HepG2 (cell line): ENCODE measurements around the gene TBC1D21. TPM values are rescaled to one million over a fixed set of nuclear protein-coding genes. Genes with fewer than 3 reads are reported as not detected.

Experiments
- ATAC-seq: fragments of 200-7000 bp; cut with Tn5 transposase; 3 replicates; pipeline ENCODE4 v1.9.1; 2020; ENCODE audit warnings: mild to moderate bottlenecking, moderate library complexity
- BruUV-seq: library from RNA; stranded (reverse); fragments of 400-500 nt; replicated peaks from 2 replicates; lab custom pipeline; 2021; lab: Mats Ljungman, UMichigan
- CTCF ChIA-PET: fragments of 300-600 bp; formaldehyde crosslinking; extraction: SDS; loops from one replicate; lab custom pipeline; 2021; ENCODE audit warnings: low total read pairs, inconsistent platforms, low intra/inter-chr PET ratio; lab: Yijun Ruan, JAX
- POLR2A ChIA-PET: fragments of 350-600 bp; sonication (Branson Sonifier 250); formaldehyde crosslinking; loops from one replicate; lab custom pipeline; 2020; ENCODE audit warnings: antibody characterized with exemption, inconsistent platforms; lab: Yijun Ruan, JAX
- DNase-seq: peaks from one replicate; pipeline ENCODE4 v3.0.0-alpha.2; 2015; ENCODE audit warnings: low spot score
- FAIRE-seq: peaks from 3 replicates; lab custom pipeline; 2011; peaks lifted over from hg19 to GRCh38; lab: Jason Lieb, UNC
- H2AFZ ChIP-seq: one replicate; pipeline ENCODE4 v1.6.1; 2011; ENCODE audit warnings: low read length, inconsistent platforms
- H3K27ac ChIP-seq: fragments of 300-600 bp; 3 replicates; pipeline ENCODE4 v1.8.0; 2011; ENCODE audit warnings: mixed run types, mild to moderate bottlenecking, mixed read lengths, low read length, inconsistent platforms; ENCODE audit not compliant: insufficient read depth; ENCODE audit errors: extremely low read length
- H3K27me3 ChIP-seq, 2 experiments: fragments of 200-600 bp in 1 of 2; 2 replicates in 1 of 2; 3 replicates in 1 of 2; pipeline versions ENCODE4 v1.6.0 to v1.8.0; 2011; ENCODE audit warnings: low read length in 2 of 2, mild to moderate bottlenecking in 2 of 2, moderate library complexity in 2 of 2, inconsistent platforms in 1 of 2; ENCODE audit not compliant: insufficient read depth in 2 of 2, control insufficient read depth in 1 of 2
- H3K36me3 ChIP-seq, 2 experiments: fragments of 200-600 bp in 1 of 2; replicated peaks in 1 of 2; 2 replicates in 1 of 2; 3 replicates in 1 of 2; pipeline versions ENCODE4 v1.5.1 to v1.8.0; 2011; ENCODE audit warnings: low read length in 2 of 2, inconsistent platforms in 1 of 2; ENCODE audit not compliant: insufficient read depth in 2 of 2, control insufficient read depth in 1 of 2
- H3K4me1 ChIP-seq: 2 replicates; pipeline ENCODE4 v1.5.1; 2012; ENCODE audit warnings: low read length, inconsistent platforms; ENCODE audit not compliant: insufficient read depth
- H3K4me2 ChIP-seq: 2 replicates; pipeline ENCODE4 v1.6.0; 2011; ENCODE audit warnings: low read depth, low read length, inconsistent platforms
- H3K4me3 ChIP-seq, 3 experiments: fragments of 200-600 bp in 1 of 3; sonication (generic), shearing (Covaris generic) in 1 of 3; replicated peaks in 1 of 3; 2 replicates each; pipeline ENCODE4 v1.5.1; 2011 to 2016; ENCODE audit warnings: low read length in 3 of 3, inconsistent platforms in 2 of 3, low read depth in 2 of 3, mild to moderate bottlenecking in 2 of 3, control low read depth in 1 of 3, mixed read lengths in 1 of 3; ENCODE audit not compliant: insufficient read depth in 1 of 3
- H3K79me2 ChIP-seq: one replicate; pipeline ENCODE4 v1.6.1; 2011; ENCODE audit warnings: low read length, inconsistent platforms; ENCODE audit not compliant: insufficient read depth
- H3K9ac ChIP-seq: 2 replicates; pipeline ENCODE4 v1.6.0; 2011; ENCODE audit warnings: mild to moderate bottlenecking, low read depth, low read length, inconsistent platforms; ENCODE audit not compliant: insufficient read depth
- H3K9me3 ChIP-seq: 2 replicates; pipeline ENCODE4 v1.5.1; 2012; ENCODE audit warnings: mild to moderate bottlenecking, low read length
- H4K20me1 ChIP-seq: 2 replicates; pipeline ENCODE4 v1.6.0; 2011; ENCODE audit warnings: inconsistent platforms, mild to moderate bottlenecking, low read length, moderate library complexity; ENCODE audit not compliant: insufficient read depth
- EP300 ChIP-seq, 3 experiments: sonication (generic) in 1 of 3; formaldehyde crosslinking in 1 of 3; IDR thresholded peaks; 2 replicates each; pipeline versions ENCODE4 v1.5.1 to v1.6.1; 2011 to 2020; ENCODE audit warnings: low read depth in 2 of 3, low read length in 2 of 3, borderline replicate concordance in 1 of 3, improper control_type of control experiment in 1 of 3, mild to moderate bottlenecking in 1 of 3, missing genetic modification reagents in 1 of 3, moderate library complexity in 1 of 3
- FOXK1 ChIP-seq: sonication (generic); formaldehyde crosslinking; IDR thresholded peaks from 2 replicates; pipeline ENCODE4 v1.4.0; 2020; ENCODE audit warnings: low read depth, missing genetic modification reagents, borderline replicate concordance
- GMEB1 ChIP-seq: sonication (generic); formaldehyde crosslinking; IDR thresholded peaks from 2 replicates; pipeline ENCODE4 v1.5.1; 2020; ENCODE audit warnings: missing genetic modification reagents, mild to moderate bottlenecking, borderline replicate concordance
- HNRNPLL ChIP-seq: fragments of 200-400 bp; formaldehyde crosslinking; IDR thresholded peaks from 2 replicates; pipeline ENCODE4 v1.6.1; 2017; ENCODE audit warnings: mild to moderate bottlenecking, low read depth, low read length; ENCODE audit not compliant: poor library complexity, severe bottlenecking
- ISL2 ChIP-seq: sonication (generic); formaldehyde crosslinking; IDR thresholded peaks from 2 replicates; pipeline ENCODE4 v1.5.0; 2020; ENCODE audit warnings: missing genetic modification reagents
- MNT ChIP-seq: fragments of 450-650 bp; IDR thresholded peaks from 2 replicates; pipeline ENCODE4 v1.6.1; 2016
- NFAT5 ChIP-seq: sonication (generic); formaldehyde crosslinking; IDR thresholded peaks from 2 replicates; pipeline ENCODE4 v1.4.0; 2020; ENCODE audit warnings: missing genetic modification reagents
- NFE2L2 ChIP-seq: fragments of 150-350 bp; IDR thresholded peaks from 2 replicates; pipeline ENCODE4 v1.6.1; 2014; ENCODE audit warnings: low read length
- PRMT3 ChIP-seq: sonication (generic); formaldehyde crosslinking; IDR thresholded peaks from 2 replicates; pipeline ENCODE4 v1.8.1; 2022; ENCODE audit warnings: low read depth, mild to moderate bottlenecking, moderate library complexity, missing genetic modification reagents, borderline replicate concordance
- PRPF4 ChIP-seq: fragments of 200-400 bp; formaldehyde crosslinking; IDR thresholded peaks from 2 replicates; pipeline ENCODE4 v1.6.1; 2016; ENCODE audit warnings: low read length, low read depth; ENCODE audit not compliant: poor library complexity, severe bottlenecking
- SOX5 ChIP-seq: IDR thresholded peaks from 2 replicates; pipeline ENCODE4 v1.6.1; 2016; ENCODE audit warnings: borderline replicate concordance
- TARDBP ChIP-seq: sonication (generic); formaldehyde crosslinking; IDR thresholded peaks from 2 replicates; pipeline ENCODE4 v1.8.0; 2022; ENCODE audit warnings: mild to moderate bottlenecking, missing genetic modification reagents
- ZBTB1 ChIP-seq: sonication (generic); formaldehyde crosslinking; IDR thresholded peaks from 2 replicates; pipeline ENCODE4 v1.4.0; 2020; ENCODE audit warnings: missing genetic modification reagents, borderline replicate concordance
- ZNF124 ChIP-seq: sonication (generic); formaldehyde crosslinking; IDR thresholded peaks from 2 replicates; pipeline ENCODE4 v1.4.0; 2020; ENCODE audit warnings: missing genetic modification reagents
- ZNF792 ChIP-seq: IDR thresholded peaks from 2 replicates; pipeline ENCODE4 v1.6.1; 2016
- ZNF83 ChIP-seq: sonication (generic); formaldehyde crosslinking; IDR thresholded peaks from 2 replicates; pipeline ENCODE4 v1.4.0; 2020; ENCODE audit warnings: missing genetic modification reagents, mild to moderate bottlenecking, borderline replicate concordance
- WGBS: methylation state at CpG from one replicate; pipeline ENCODE4 v1.1.6; 2017; ENCODE audit warnings: low lambda C conversion rate; 5-methylcytosine and 5-hydroxymethylcytosine counted together
- in situ Hi-C: cut with HindIII; loops from 2 replicates; pipeline ENCODE4 v1.10.0; 2017; ENCODE audit warnings: low pct_unique_long_range_greater_than_20kb; ENCODE audit not compliant: extremely low pct_ligation_motif_present
- intact Hi-C: fragments of 100-400 bp; cut with micrococcal nuclease; formaldehyde crosslinking; loops from one replicate; pipeline ENCODE4 v1.10.0; 2022; ENCODE audit not compliant: unreplicated experiment
- polyA plus RNA-seq, 8 experiments: library from polyadenylated mRNA; depleted of rRNA in 3 of 8; stranded (reverse) in 7 of 8; unstranded in 1 of 8; fragments of >200 nt; fragmentation: Illumina TruSeq in 4 of 8; extraction: Trizol in 4 of 8; gene quantifications; 2 replicates each; pipeline versions ENCODE4 v1.2.1 to v1.2.3, GENCODE V29; 2011 to 2016; ENCODE audit warnings: low read depth in 4 of 8, missing spikeins in 1 of 8, mixed read lengths in 1 of 8; ENCODE audit not compliant: insufficient read depth in 1 of 8
- total RNA-seq, 5 experiments: library from RNA; depleted of rRNA; stranded (reverse); fragments of >200 nt; fragmentation: Illumina TruSeq; extraction: Trizol; gene quantifications; 2 replicates each; pipeline ENCODE4 v1.2.3, GENCODE V29; 2016; ENCODE audit warnings: low read depth in 1 of 5

TBC1D21 gene
- total and polyA plus RNA-seq, 2 of the 13 experiments (the other 11 are each of a cell fraction or from before 2014, with no cell fraction given): not detected

GRCh38 chr15:73845907-73846306, 27.5 kb upstream of the TBC1D21 start (continued):
- TF ChIP-seq NFAT5 (CRISPR knock-in tag): no peak

GRCh38 chr15:73849641-73850040, 23.7 kb upstream of the TBC1D21 start:
- H4K20me1 ChIP-seq: no peaks in the 10 kb centered on the region
- H3K27me3 ChIP-seq: peaks cover 0 to 2% of the 10 kb centered on the region in 2 experiments; a peak in 2 of 5 replicates
- no peak for ATAC-seq
- no peak overlapping the region for H2AFZ ChIP-seq
- WGBS: 0% methylated on average over 1 of the region's 2 CpGs
- in situ Hi-C loops (no loop called here), intact Hi-C loops (no loop called here)
- no peaks in the 10 kb centered on the region for H3K36me3 ChIP-seq
- H3K9ac ChIP-seq: no peak overlapping the region
- ChIA-PET CTCF (no interaction called here), POLR2A (no interaction called here)
- H3K4me1 ChIP-seq: no peaks in the 10 kb centered on the region
- no peak overlapping the region for H3K4me3 ChIP-seq
- no TSS peak for BruUV-seq
- no peak overlapping the region for H3K27ac ChIP-seq
- no peak for FAIRE-seq
- DNase-seq: no peak
- no peaks in the 10 kb centered on the region for H3K79me2 ChIP-seq
- H3K4me2 ChIP-seq: no peak overlapping the region
- no peaks in the 10 kb centered on the region for H3K9me3 ChIP-seq
- TF ChIP-seq ZBTB1 (CRISPR knock-in tag) (no peak), PRMT3 (CRISPR knock-in tag) (no peak), PRPF4 (no peak), ZNF792 (CRISPR knock-in tag) (no peak), ZNF124 (CRISPR knock-in tag) (no peak), NFE2L2 (no peak), SOX5 (CRISPR knock-in tag) (no peak), MNT (no peak), GMEB1 (CRISPR knock-in tag) (no peak), TARDBP (no peak), EP300 (IDR thresholded peaks at IDR 0.05; ENCODE audit: low read depth in 2 of 2, low read length in 2 of 2) (no peak), EP300 (CRISPR knock-in tag; IDR thresholded peaks at IDR 0.05; ENCODE audit: borderline replicate concordance) (no peak), HNRNPLL (no peak), FOXK1 (no peak), ISL2 (CRISPR knock-in tag) (no peak), ZNF83 (CRISPR knock-in tag) (no peak)
